ENCODE results near the gene PCOLCE2. TPM values are rescaled to one million over a fixed set of nuclear protein-coding genes. Genes with fewer than 3 reads are reported as not detected.

PCOLCE2 gene
- total and polyA plus RNA-seq, 10 donors, result 1.8 to 18.2 (median 6.5) TPM

DNA sequence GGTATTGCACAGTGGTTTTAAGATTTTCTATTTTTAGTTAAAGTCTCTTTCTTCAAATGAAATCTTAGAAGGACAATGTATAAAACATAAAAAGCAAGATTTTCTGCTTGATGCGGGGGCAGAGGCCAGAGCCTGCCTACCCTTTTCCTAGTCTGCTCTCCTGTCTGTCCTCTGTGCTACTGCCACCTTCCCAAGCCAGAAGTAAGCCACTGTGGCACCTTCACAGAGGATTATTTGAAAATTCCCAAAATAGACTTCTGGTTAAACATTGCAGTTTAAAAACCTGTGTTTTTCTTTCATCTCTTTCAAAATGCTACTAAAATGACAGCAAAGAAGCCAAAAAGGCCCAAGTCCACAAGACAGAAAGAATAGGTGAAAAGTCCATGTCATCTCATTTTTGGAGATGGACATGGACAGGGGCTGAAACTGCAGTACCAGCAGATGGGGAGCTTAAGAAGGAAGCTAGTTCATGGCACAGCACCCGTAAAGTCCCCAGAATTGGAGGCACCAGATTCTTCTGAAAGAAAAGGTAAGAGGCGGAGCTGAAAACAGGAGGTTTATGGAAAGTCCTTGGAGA is 37.6 kb upstream of the PCOLCE2 start:
- TF ChIP-seq, protein P1, sequence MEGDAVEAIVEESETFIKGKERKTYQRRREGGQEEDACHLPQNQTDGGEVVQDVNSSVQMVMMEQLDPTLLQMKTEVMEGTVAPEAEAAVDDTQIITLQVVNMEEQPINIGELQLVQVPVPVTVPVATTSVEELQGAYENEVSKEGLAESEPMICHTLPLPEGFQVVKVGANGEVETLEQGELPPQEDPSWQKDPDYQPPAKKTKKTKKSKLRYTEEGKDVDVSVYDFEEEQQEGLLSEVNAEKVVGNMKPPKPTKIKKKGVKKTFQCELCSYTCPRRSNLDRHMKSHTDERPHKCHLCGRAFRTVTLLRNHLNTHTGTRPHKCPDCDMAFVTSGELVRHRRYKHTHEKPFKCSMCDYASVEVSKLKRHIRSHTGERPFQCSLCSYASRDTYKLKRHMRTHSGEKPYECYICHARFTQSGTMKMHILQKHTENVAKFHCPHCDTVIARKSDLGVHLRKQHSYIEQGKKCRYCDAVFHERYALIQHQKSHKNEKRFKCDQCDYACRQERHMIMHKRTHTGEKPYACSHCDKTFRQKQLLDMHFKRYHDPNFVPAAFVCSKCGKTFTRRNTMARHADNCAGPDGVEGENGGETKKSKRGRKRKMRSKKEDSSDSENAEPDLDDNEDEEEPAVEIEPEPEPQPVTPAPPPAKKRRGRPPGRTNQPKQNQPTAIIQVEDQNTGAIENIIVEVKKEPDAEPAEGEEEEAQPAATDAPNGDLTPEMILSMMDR (IDR thresholded peaks at IDR 0.05 in 8 of 11, conservative IDR thresholded peaks at IDR 0.05 in 3 of 11), result no peak
- TF ChIP-seq POLR2AphosphoS5 (IDR thresholded peaks at IDR 0.05) (no peak), POLR2A (IDR thresholded peaks at IDR 0.05) (no peak)
- no peaks in the 10 kb centered on the region for H3K36me3 ChIP-seq
- intact Hi-C loops (cut with DNase I; ENCODE audit: low total_unique reads), result no loop called here
- no peaks in the 10 kb centered on the region for H3K4me1 ChIP-seq
- DNase-seq, result no peak
- no peak overlapping the region for H3K4me3 ChIP-seq
- peaks cover 0 to 5% (median 0%) of the 10 kb centered on the region in 7 donors for H3K27me3 ChIP-seq (replicated peaks in 1 of 7)
- H3K9me3 ChIP-seq, result peaks cover 0 to 8% (median 0%) of the 10 kb centered on the region in 8 donors
- 89 to 95% (median 91%) methylated on average over 3 of the region's 3 CpGs for WGBS, 5 donors
- H3K27ac ChIP-seq, result no peak overlapping the region

DNA sequence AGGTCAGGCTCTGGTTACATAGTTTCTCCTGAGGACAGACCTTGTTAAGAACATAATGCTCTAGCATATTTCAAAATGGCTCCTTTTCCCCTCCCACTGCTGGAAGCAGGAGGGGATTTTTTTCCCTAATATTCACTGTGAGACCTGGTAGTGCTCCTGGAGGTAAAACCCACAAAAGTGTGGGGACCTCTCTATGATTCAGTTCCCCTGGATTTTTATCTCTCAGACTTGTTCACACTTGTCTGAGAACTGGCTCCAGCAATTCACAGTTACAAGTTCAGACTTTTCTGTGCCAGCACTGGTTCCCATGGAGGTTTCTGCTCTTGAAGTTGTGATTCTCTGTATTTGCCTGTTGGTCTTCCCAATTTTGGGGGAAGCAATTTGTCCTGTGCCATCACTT is 36.3 kb upstream of the PCOLCE2 start:
- TF ChIP-seq POLR2A (IDR thresholded peaks at IDR 0.05) (no peak), POLR2AphosphoS5 (IDR thresholded peaks at IDR 0.05) (no peak)
- TF ChIP-seq, protein P1 (IDR thresholded peaks at IDR 0.05 in 8 of 11, conservative IDR thresholded peaks at IDR 0.05 in 3 of 11), result no peak
- no peak for DNase-seq
- Histone ChIP-seq H3K27ac (no peak overlapping the region), H3K4me1 (no peaks in the 10 kb centered on the region), H3K9me3 (peaks cover 0 to 8% (median 0%) of the 10 kb centered on the region in 8 donors), H3K4me3 (no peak overlapping the region), H3K27me3 (replicated peaks in 1 of 7) (peaks cover 0 to 5% (median 0%) of the 10 kb centered on the region in 7 donors), H3K36me3 (no peaks in the 10 kb centered on the region)
- intact Hi-C loops (cut with DNase I; ENCODE audit: low total_unique reads), result no loop called here

DNA sequence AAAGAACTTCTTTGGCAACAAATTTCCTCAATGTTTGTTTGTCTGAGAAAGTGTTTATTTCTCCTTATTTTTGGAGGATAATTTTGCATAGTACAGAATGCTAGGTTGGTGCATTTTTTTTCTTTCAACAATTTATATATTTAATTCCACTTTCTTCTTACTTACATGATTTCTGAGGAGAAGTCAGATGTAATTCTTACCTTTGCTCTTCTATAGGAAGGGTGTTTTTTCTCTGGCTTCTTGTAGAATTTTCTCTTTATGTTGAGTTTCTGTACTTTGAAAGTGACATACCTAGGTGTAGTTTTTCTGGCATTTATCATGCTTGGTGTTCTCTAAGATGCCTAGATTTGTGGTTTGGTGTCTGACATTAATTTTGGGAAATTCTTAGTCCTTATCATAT is 34.8 kb upstream of the PCOLCE2 start:
- no peak for DNase-seq
- peaks cover 0 to 8% (median 0%) of the 10 kb centered on the region in 8 donors for H3K9me3 ChIP-seq
- H3K27me3 ChIP-seq (replicated peaks in 1 of 7), result peaks cover 0 to 5% (median 0%) of the 10 kb centered on the region in 7 donors
- no peak overlapping the region for H3K4me3 ChIP-seq
- no peaks in the 10 kb centered on the region for H3K36me3 ChIP-seq
- TF ChIP-seq, protein P1 (IDR thresholded peaks at IDR 0.05 in 8 of 11, conservative IDR thresholded peaks at IDR 0.05 in 3 of 11), result no peak
- TF ChIP-seq POLR2AphosphoS5 (IDR thresholded peaks at IDR 0.05) (no peak), POLR2A (IDR thresholded peaks at IDR 0.05) (no peak)
- no peak overlapping the region for H3K27ac ChIP-seq
- intact Hi-C loops (cut with DNase I; ENCODE audit: low total_unique reads), result no loop called here
- H3K4me1 ChIP-seq, result no peaks in the 10 kb centered on the region

DNA sequence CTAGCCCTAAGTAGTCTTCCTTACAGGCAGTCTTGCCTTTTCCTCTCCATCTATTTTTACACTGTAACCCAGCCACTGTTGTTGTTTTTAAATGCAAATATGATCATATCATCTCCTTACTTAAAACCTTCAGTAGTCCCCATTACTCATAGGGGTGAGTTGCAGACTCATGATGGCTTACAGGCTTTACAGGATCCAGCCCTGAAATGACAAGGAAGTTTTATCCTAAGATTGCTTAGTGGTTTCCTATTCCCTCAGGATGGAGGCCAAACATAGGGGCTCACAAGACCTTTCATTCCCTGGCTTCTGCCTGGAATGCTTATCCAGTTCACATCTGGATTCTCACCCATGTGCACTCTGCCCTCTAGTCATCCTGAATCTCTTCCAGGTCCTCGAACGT is 27.7 kb upstream of the PCOLCE2 start:
- Histone ChIP-seq H3K4me3 (no peak overlapping the region), H3K36me3 (no peaks in the 10 kb centered on the region), H3K9me3 (no peaks in the 10 kb centered on the region), H3K4me1 (no peaks in the 10 kb centered on the region), H3K27ac (no peak overlapping the region), H3K27me3 (replicated peaks in 1 of 7) (no peaks in the 10 kb centered on the region)
- no peak for DNase-seq
- no peak for TF ChIP-seq POLR2A (IDR thresholded peaks at IDR 0.05)
- no peak for TF ChIP-seq POLR2AphosphoS5 (IDR thresholded peaks at IDR 0.05)
- TF ChIP-seq, protein P1 (IDR thresholded peaks at IDR 0.05 in 8 of 11, conservative IDR thresholded peaks at IDR 0.05 in 3 of 11), result no peak
- intact Hi-C loops (cut with DNase I; ENCODE audit: low total_unique reads), result no loop called here
- 71 to 81% (median 77%) methylated on average over 2 of the region's 2 CpGs for WGBS, 5 donors

Data from spleen (tissue), 11 donors.